GM23338 (cell line): Measurements from ENCODE around the gene CFAP299. TPM values are rescaled to one million over a fixed set of nuclear protein-coding genes. Genes with fewer than 3 reads are reported as not detected.

Experiments
- ATAC-seq: fragments of 200-7000 bp; cut with Tn5 transposase; 3 replicates; pipeline ENCODE4 v1.9.1; 2020
- DNase-seq: peaks from one replicate; pipeline ENCODE4 v3.0.0-alpha.2; 2015; ENCODE audit warnings: low spot score
- H2AFZ ChIP-seq: fragments of 200-600 bp; sonication (generic); 2 replicates; pipeline ENCODE4 v1.8.0; 2016; ENCODE audit warnings: antibody characterized with exemption, mild to moderate bottlenecking, moderate library complexity
- H3F3A ChIP-seq: fragments of 200-600 bp; sonication (generic); replicated peaks from 2 replicates; pipeline ENCODE4 v1.8.0; 2017; ENCODE audit warnings: antibody characterized with exemption, mixed run types, low read depth
- H3K27ac ChIP-seq: fragments of 200-600 bp; sonication (generic); 2 replicates; pipeline ENCODE4 v1.6.1; 2016; ENCODE audit warnings: low read depth
- H3K27me3 ChIP-seq: fragments of 200-600 bp; sonication (generic); 2 replicates; pipeline ENCODE4 v1.8.0; 2016; ENCODE audit warnings: mild to moderate bottlenecking, mixed run types, moderate library complexity; ENCODE audit not compliant: insufficient read depth
- H3K36me3 ChIP-seq: fragments of 200-600 bp; sonication (generic); 2 replicates; pipeline ENCODE4 v1.8.0; 2016; ENCODE audit warnings: mild to moderate bottlenecking; ENCODE audit not compliant: insufficient read depth
- H3K4me1 ChIP-seq: fragments of 200-600 bp; sonication (generic); 2 replicates; pipeline ENCODE4 v1.8.0; 2016; ENCODE audit warnings: mild to moderate bottlenecking, moderate library complexity; ENCODE audit not compliant: insufficient read depth
- H3K4me2 ChIP-seq: fragments of 200-600 bp; sonication (generic); 2 replicates; pipeline ENCODE4 v1.7.1; 2017; ENCODE audit warnings: mixed run types
- H3K4me3 ChIP-seq: fragments of 200-600 bp; sonication (generic); 2 replicates; pipeline ENCODE4 v1.6.1; 2016; ENCODE audit warnings: mixed run types
- H3K79me2 ChIP-seq: fragments of 200-600 bp; sonication (generic); replicated peaks from 2 replicates; pipeline ENCODE4 v1.8.0; 2017; ENCODE audit warnings: mild to moderate bottlenecking; ENCODE audit not compliant: insufficient read depth
- H3K9me2 ChIP-seq: fragments of 200-600 bp; sonication (generic); 2 replicates; pipeline ENCODE4 v1.8.0; 2017; ENCODE audit not compliant: insufficient read depth
- H4K20me1 ChIP-seq: fragments of 200-600 bp; sonication (generic); replicated peaks from 2 replicates; pipeline ENCODE4 v1.8.0; 2017; ENCODE audit warnings: mild to moderate bottlenecking; ENCODE audit not compliant: insufficient read depth
- H3K27ac Mint-ChIP-seq: 2 replicates; pipeline ENCODE4 v1.8.0; 2020; ENCODE audit warnings: inconsistent platforms, mild to moderate bottlenecking, moderate library complexity, mixed read lengths
- H3K27me3 Mint-ChIP-seq: 3 replicates; pipeline ENCODE4 v1.8.0; 2022; ENCODE audit warnings: low read depth, mild to moderate bottlenecking, moderate library complexity, mixed read lengths, inconsistent platforms; ENCODE audit not compliant: insufficient read depth, poor library complexity
- H3K36me3 Mint-ChIP-seq: 3 replicates; pipeline ENCODE4 v1.8.0; 2021; ENCODE audit warnings: low read depth, mild to moderate bottlenecking, inconsistent platforms, moderate library complexity, mixed read lengths
- H3K4me1 Mint-ChIP-seq: 3 replicates; pipeline ENCODE4 v1.8.0; 2020; ENCODE audit warnings: mild to moderate bottlenecking, inconsistent platforms, mixed read lengths
- H3K4me3 Mint-ChIP-seq: 3 replicates; pipeline ENCODE4 v1.8.0; 2021; ENCODE audit warnings: moderate library complexity, mild to moderate bottlenecking, inconsistent platforms, mixed read lengths
- H3K9me3 Mint-ChIP-seq: 3 replicates; pipeline ENCODE4 v1.8.0; 2020; ENCODE audit warnings: moderate library complexity, mild to moderate bottlenecking, inconsistent platforms, mixed read lengths
- CREB1 ChIP-seq: fragments of 250-450 bp; sonication (Bioruptor Pico); IDR thresholded peaks from 2 replicates; pipeline ENCODE4 v1.5.0; 2020; ENCODE audit warnings: low read depth, mild to moderate bottlenecking, moderate library complexity
- EZH2 ChIP-seq: fragments of 200-600 bp; sonication (generic); IDR thresholded peaks from one replicate; pipeline ENCODE4 v1.8.0; 2017; ENCODE audit warnings: antibody characterized with exemption, mild to moderate bottlenecking, low read depth; ENCODE audit not compliant: unreplicated experiment
- EZH2phosphoT487 ChIP-seq: fragments of 200-600 bp; sonication (generic); IDR thresholded peaks from one replicate; pipeline ENCODE4 v1.8.1; 2018; ENCODE audit warnings: antibody characterized with exemption; ENCODE audit not compliant: unreplicated experiment
- JUNB ChIP-seq: IDR thresholded peaks from one replicate; pipeline ENCODE4 v1.6.1; 2016; ENCODE audit warnings: antibody characterized with exemption; ENCODE audit not compliant: unreplicated experiment
- NANOG ChIP-seq: IDR thresholded peaks from 2 replicates; pipeline ENCODE4 v1.6.1; 2016; ENCODE audit warnings: antibody characterized with exemption, borderline replicate concordance
- POLR2AphosphoS5 ChIP-seq: IDR thresholded peaks from 2 replicates; pipeline ENCODE4 v1.6.1; 2016; ENCODE audit warnings: antibody characterized with exemption, low read depth
- STAT1 ChIP-seq: IDR thresholded peaks from one replicate; pipeline ENCODE4 v1.6.1; 2016; ENCODE audit warnings: antibody characterized with exemption; ENCODE audit not compliant: unreplicated experiment
- ZNF114 ChIP-seq: fragments of 250-450 bp; sonication (Bioruptor Pico); IDR thresholded peaks from 2 replicates; pipeline ENCODE4 v1.5.0; 2020; ENCODE audit warnings: mild to moderate bottlenecking, moderate library complexity
- ZNF331 ChIP-seq: fragments of 250-450 bp; sonication (Bioruptor Pico); IDR thresholded peaks from 2 replicates; pipeline ENCODE4 v1.5.0; 2020; ENCODE audit warnings: low read depth, mild to moderate bottlenecking, moderate library complexity
- polyA plus RNA-seq: library from polyadenylated mRNA; unstranded; fragments of >200 nt; fragmentation: Nextera tagmentation; extraction: Ambion mirVana; gene quantifications from 2 replicates; pipeline ENCODE4 v1.2.1, GENCODE V29; 2016
- total RNA-seq: library from RNA; depleted of rRNA; stranded (reverse); fragments of >200 nt; shearing (Covaris generic); gene quantifications from 2 replicates; pipeline ENCODE4 v1.2.3, GENCODE V29; 2014
- TF ChIP-seq, protein P1 (sequence below): IDR thresholded peaks from one replicate; pipeline ENCODE4 v1.6.1; 2018; ENCODE audit warnings: antibody characterized with exemption; ENCODE audit not compliant: unreplicated experiment
- TF ChIP-seq, protein P2 (sequence below), 2 experiments: fragments of 200-600 bp in 1 of 2; sonication (generic) in 1 of 2; conservative IDR thresholded peaks; 2 replicates each; pipeline versions ENCODE4 v1.5.1 to v1.6.1; 2016 to 2017; ENCODE audit warnings: antibody characterized with exemption in 2 of 2, low read depth in 2 of 2, mild to moderate bottlenecking in 2 of 2, moderate library complexity in 1 of 2
- TF ChIP-seq, protein P3 (sequence below): fragments of 250-450 bp; sonication (Bioruptor Pico); IDR thresholded peaks from 2 replicates; pipeline ENCODE4 v1.5.0; 2020; ENCODE audit warnings: mild to moderate bottlenecking, moderate library complexity
- TF ChIP-seq, protein P4 (sequence below): IDR thresholded peaks from 2 replicates; pipeline ENCODE4 v1.6.1; 2016; ENCODE audit warnings: antibody characterized with exemption

The CFAP299 gene
- total and polyA plus RNA-seq, 2 experiments from 2014 or later, result not detected

DNA sequence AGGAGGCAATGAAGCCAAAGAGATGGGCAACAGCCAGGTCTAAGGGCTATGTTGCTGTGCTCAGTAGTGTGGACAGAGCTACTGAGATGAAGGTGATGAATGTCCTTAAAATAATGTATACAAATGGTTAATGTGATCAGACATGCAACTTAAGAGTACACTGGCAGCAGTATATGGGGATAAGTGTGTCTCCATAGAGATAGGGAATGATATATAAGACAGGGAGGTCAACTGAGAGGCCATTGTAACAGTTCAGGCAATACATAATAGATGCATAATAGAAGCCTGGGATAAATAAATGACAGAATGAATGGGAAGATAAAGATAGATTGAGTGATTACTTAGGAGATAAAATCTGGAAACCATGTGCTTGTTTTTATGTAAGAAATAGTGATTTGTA is 250.0 kb downstream of the CFAP299 start:
- no peak overlapping the region for H2AFZ ChIP-seq
- no peaks in the 10 kb centered on the region for H4K20me1 ChIP-seq
- no peaks in the 10 kb centered on the region for H3K27me3 ChIP-seq
- ATAC-seq (no peak), DNase-seq (no peak)
- no peaks in the 10 kb centered on the region for H3K9me2 ChIP-seq
- no peaks in the 10 kb centered on the region; the same call in 1 of the 2 replicates for H3K36me3 ChIP-seq
- no peak overlapping the region for H3K4me2 ChIP-seq
- H3F3A ChIP-seq, result no peaks in the 10 kb centered on the region
- Mint-ChIP-seq H3K27ac (no peak overlapping the region), H3K4me1 (no peaks in the 10 kb centered on the region), H3K36me3 (no peaks in the 10 kb centered on the region), H3K4me3 (no peak overlapping the region), H3K9me3 (no peaks in the 10 kb centered on the region), H3K27me3 (no peaks in the 10 kb centered on the region)
- H3K4me3 ChIP-seq, result no peak overlapping the region
- TF ChIP-seq NANOG (no peak), EZH2phosphoT487 (no peak), CREB1 (CRISPR knock-in tag) (no peak), JUNB (no peak), ZNF114 (CRISPR knock-in tag) (no peak), STAT1 (no peak), ZNF331 (CRISPR knock-in tag) (no peak), EZH2 (no peak), POLR2AphosphoS5 (no peak)
- TF ChIP-seq, protein P1, sequence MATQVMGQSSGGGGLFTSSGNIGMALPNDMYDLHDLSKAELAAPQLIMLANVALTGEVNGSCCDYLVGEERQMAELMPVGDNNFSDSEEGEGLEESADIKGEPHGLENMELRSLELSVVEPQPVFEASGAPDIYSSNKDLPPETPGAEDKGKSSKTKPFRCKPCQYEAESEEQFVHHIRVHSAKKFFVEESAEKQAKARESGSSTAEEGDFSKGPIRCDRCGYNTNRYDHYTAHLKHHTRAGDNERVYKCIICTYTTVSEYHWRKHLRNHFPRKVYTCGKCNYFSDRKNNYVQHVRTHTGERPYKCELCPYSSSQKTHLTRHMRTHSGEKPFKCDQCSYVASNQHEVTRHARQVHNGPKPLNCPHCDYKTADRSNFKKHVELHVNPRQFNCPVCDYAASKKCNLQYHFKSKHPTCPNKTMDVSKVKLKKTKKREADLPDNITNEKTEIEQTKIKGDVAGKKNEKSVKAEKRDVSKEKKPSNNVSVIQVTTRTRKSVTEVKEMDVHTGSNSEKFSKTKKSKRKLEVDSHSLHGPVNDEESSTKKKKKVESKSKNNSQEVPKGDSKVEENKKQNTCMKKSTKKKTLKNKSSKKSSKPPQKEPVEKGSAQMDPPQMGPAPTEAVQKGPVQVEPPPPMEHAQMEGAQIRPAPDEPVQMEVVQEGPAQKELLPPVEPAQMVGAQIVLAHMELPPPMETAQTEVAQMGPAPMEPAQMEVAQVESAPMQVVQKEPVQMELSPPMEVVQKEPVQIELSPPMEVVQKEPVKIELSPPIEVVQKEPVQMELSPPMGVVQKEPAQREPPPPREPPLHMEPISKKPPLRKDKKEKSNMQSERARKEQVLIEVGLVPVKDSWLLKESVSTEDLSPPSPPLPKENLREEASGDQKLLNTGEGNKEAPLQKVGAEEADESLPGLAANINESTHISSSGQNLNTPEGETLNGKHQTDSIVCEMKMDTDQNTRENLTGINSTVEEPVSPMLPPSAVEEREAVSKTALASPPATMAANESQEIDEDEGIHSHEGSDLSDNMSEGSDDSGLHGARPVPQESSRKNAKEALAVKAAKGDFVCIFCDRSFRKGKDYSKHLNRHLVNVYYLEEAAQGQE, result no peak
- TF ChIP-seq, protein P2, sequence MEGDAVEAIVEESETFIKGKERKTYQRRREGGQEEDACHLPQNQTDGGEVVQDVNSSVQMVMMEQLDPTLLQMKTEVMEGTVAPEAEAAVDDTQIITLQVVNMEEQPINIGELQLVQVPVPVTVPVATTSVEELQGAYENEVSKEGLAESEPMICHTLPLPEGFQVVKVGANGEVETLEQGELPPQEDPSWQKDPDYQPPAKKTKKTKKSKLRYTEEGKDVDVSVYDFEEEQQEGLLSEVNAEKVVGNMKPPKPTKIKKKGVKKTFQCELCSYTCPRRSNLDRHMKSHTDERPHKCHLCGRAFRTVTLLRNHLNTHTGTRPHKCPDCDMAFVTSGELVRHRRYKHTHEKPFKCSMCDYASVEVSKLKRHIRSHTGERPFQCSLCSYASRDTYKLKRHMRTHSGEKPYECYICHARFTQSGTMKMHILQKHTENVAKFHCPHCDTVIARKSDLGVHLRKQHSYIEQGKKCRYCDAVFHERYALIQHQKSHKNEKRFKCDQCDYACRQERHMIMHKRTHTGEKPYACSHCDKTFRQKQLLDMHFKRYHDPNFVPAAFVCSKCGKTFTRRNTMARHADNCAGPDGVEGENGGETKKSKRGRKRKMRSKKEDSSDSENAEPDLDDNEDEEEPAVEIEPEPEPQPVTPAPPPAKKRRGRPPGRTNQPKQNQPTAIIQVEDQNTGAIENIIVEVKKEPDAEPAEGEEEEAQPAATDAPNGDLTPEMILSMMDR (conservative IDR thresholded peaks at IDR 0.05; ENCODE audit: low read depth in 2 of 2), result no peak
- TF ChIP-seq, protein P3, sequence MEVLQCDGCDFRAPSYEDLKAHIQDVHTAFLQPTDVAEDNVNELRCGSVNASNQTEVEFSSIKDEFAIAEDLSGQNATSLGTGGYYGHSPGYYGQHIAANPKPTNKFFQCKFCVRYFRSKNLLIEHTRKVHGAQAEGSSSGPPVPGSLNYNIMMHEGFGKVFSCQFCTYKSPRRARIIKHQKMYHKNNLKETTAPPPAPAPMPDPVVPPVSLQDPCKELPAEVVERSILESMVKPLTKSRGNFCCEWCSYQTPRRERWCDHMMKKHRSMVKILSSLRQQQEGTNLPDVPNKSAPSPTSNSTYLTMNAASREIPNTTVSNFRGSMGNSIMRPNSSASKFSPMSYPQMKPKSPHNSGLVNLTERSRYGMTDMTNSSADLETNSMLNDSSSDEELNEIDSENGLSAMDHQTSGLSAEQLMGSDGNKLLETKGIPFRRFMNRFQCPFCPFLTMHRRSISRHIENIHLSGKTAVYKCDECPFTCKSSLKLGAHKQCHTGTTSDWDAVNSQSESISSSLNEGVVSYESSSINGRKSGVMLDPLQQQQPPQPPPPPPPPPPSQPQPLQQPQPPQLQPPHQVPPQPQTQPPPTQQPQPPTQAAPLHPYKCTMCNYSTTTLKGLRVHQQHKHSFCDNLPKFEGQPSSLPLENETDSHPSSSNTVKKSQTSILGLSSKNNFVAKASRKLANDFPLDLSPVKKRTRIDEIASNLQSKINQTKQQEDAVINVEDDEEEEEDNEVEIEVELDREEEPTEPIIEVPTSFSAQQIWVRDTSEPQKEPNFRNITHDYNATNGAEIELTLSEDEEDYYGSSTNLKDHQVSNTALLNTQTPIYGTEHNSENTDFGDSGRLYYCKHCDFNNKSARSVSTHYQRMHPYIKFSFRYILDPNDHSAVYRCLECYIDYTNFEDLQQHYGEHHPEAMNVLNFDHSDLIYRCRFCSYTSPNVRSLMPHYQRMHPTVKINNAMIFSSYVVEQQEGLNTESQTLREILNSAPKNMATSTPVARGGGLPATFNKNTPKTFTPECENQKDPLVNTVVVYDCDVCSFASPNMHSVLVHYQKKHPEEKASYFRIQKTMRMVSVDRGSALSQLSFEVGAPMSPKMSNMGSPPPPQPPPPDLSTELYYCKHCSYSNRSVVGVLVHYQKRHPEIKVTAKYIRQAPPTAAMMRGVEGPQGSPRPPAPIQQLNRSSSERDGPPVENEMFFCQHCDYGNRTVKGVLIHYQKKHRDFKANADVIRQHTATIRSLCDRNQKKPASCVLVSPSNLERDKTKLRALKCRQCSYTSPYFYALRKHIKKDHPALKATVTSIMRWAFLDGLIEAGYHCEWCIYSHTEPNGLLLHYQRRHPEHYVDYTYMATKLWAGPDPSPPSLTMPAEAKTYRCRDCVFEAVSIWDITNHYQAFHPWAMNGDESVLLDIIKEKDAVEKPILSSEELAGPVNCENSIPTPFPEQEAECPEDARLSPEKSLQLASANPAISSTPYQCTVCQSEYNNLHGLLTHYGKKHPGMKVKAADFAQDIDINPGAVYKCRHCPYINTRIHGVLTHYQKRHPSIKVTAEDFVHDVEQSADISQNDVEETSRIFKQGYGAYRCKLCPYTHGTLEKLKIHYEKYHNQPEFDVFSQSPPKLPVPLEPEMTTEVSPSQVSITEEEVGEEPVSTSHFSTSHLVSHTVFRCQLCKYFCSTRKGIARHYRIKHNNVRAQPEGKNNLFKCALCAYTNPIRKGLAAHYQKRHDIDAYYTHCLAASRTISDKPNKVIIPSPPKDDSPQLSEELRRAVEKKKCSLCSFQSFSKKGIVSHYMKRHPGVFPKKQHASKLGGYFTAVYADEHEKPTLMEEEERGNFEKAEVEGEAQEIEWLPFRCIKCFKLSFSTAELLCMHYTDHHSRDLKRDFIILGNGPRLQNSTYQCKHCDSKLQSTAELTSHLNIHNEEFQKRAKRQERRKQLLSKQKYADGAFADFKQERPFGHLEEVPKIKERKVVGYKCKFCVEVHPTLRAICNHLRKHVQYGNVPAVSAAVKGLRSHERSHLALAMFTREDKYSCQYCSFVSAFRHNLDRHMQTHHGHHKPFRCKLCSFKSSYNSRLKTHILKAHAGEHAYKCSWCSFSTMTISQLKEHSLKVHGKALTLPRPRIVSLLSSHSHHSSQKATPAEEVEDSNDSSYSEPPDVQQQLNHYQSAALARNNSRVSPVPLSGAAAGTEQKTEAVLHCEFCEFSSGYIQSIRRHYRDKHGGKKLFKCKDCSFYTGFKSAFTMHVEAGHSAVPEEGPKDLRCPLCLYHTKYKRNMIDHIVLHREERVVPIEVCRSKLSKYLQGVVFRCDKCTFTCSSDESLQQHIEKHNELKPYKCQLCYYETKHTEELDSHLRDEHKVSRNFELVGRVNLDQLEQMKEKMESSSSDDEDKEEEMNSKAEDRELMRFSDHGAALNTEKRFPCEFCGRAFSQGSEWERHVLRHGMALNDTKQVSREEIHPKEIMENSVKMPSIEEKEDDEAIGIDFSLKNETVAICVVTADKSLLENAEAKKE (CRISPR knock-in tag), result no peak
- TF ChIP-seq, protein P4, sequence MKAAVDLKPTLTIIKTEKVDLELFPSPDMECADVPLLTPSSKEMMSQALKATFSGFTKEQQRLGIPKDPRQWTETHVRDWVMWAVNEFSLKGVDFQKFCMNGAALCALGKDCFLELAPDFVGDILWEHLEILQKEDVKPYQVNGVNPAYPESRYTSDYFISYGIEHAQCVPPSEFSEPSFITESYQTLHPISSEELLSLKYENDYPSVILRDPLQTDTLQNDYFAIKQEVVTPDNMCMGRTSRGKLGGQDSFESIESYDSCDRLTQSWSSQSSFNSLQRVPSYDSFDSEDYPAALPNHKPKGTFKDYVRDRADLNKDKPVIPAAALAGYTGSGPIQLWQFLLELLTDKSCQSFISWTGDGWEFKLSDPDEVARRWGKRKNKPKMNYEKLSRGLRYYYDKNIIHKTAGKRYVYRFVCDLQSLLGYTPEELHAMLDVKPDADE, result no peak
- no peaks in the 10 kb centered on the region for H3K4me1 ChIP-seq
- H3K27ac ChIP-seq, result no peak overlapping the region
- H3K79me2 ChIP-seq, result no peaks in the 10 kb centered on the region
